NCI-H1694 (cell line): ENCODE data around the gene LIN52.

ENCODE experiments used
- DNase-seq: peaks from one replicate; lab custom pipeline; 2025; lab: John Stamatoyannopoulos, UW

LIN52 gene, protein sequence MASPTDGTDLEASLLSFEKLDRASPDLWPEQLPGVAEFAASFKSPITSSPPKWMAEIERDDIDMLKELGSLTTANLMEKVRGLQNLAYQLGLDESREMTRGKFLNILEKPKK

DNA sequence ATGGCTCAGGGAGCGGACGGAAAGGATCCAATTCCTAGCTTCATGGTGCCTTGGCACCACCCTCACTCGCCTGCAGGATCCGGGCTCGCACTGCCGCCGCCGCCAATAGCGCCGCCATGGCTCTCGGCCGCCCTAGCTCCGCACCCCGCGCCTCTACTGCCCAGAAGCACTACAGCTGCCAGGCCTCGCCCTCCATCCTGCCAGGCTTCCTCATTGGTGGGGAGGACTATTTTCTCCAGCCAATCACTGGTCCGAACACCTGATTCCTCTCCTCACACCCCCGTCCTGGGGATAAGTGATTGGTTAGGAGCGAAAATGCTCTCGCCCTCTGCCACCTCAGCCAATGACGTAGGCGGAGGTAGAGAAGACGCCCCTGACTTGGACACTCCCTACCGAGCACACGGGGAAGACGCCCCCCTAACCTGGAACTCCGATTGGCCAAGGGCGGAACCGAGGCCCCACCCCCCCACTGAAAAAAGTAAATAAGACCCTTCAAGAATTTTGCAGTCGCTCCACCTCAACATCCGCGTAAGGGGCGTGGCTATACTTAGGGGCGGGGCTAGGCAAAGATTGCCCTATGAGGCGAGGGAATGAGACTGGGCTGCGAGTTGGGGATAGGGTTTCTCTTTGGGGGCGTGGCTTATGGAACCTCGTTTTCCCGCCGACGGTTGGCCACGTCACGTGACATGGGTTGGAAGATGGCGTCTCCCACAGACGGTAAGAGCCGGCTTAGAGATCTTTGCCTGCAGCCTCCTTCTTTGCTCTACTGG lies at the start of gene LIN52, which contains the start of gene ALDH6A1:
TSS of gene LIN52 (plus strand) at position 680 of the 770 bp plus-strand sequence. CDS start at position 699, 19 bp downstream.
TSS of gene ALDH6A1 (minus strand) at position 177 of the 770 bp plus-strand sequence. CDS start at position 118, 59 bp downstream.
- DNase-seq, result peak; percentile 100

DNA sequence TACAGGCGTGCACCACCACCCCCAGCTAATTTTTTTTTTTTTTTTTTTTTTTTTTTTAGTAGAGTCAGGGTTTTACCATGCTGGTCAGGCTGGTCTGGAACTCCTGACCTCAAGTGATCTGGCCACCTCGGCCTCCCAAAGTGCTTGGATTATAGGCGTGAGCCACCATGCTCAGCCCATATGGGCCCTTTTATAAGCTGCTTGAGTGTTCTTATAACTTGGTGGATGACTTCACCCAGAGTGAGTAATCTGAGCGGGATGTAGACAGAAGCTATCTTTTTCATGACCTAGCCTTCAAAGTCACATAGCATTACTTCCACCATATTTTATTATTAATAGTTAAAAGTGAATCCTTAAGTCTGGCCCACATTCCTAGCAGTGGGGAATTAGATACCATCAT lies 49.2 kb upstream of the LIN52 start:
- no peak for DNase-seq

- DNase-seq, result peak; percentile 85
Observed at GRCh38 chr14:74038020-74038859, 46.5 kb upstream of the LIN52 start.

- DNase-seq, result no peak
Observed at GRCh38 chr14:74042296-74042695, 42.5 kb upstream of the LIN52 start.

DNA sequence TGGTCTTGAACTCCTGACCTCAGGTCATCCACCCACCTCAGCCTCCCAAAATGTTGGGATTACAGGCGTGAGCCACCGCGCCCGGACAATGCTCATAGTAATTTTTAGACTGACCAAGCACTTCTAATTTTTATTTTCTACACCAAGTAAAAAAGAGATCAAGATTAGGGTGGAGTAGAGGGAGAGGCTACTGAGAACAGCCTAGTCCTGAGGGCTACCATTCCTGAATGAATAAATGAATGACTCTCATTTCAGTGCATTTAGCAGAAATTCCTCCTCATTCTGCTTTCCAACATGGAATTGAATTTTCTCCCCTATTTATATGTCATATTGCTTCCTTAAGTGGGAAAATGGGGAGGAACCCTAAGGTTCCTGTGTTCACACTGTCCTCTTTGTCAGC lies 39.2 kb upstream of the LIN52 start:
- DNase-seq, result no peak

DNA sequence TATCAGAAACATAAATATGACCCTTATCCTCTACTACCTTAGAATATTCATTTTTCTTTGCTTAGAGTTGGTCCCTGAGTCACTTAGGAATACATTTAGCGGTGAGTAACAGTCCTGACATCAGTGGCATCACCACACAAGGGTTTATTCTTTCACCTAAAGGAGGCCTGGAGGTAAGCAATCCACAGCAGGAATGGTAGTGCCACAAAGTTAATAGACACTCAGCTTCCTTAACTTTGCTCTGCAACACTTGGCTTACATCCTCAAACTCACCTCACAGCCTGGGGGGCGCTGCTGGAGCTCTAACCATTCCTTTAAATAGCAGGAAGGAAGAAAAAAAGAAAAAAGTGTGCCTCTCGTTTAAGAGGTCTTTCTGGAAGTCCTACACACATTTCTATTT lies 36.5 kb upstream of the LIN52 start:
- no peak for DNase-seq

DNA sequence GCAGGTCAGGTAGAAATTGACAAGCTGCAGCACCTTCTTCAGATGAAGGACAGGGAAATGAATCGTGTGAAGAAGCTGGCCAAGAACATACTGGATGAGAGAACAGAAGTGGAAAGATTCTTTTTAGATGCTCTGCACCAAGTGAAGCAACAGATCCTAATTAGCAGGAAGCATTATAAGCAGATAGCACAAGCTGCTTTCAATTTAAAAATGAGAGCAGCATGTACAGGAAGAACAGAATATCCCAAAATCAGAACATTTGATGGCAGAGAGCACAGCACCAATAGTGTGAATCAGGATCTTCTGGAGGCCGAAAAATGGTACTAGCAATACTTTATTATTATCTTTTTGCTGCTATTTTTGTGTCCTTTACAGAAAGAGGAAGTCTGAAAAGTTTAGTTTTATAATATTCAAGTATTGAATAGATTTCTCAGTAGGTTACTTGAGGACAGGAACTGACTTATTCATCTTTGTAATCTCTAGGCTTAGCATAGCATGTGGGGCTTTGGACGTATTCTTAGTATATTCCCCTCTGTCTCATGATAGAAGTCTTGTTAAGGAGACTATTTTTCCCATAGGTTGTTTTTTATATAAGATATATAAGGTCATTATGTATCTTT lies 34.8 kb upstream of the LIN52 start:
- DNase-seq, result no peak

GRCh38 chr14:74062809-74063150 lies 22.0 kb upstream of the LIN52 start:
- DNase-seq, result no peak

- no peak for DNase-seq
Observed at GRCh38 chr14:74064426-74064825, 20.3 kb upstream of the LIN52 start.

DNA sequence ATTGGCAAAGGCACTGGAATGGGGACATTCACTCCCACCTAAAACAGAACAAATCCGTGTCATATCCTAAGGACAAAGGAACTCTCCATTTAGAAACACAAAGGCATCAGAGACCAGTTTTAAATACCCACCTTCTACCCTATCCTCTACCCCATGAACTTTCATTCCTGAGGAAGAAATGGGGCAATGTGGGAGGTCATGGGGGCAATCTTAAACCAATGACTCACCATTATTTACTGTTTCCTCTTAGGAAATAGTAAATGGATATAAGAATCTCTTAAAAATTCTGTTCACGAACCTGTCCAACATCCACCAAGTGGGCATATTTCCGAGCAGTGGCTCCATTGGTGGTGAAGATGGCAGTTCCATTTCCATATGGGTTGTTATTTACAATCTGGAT lies 19.9 kb upstream of the LIN52 start:
- DNase-seq, result no peak

DNA sequence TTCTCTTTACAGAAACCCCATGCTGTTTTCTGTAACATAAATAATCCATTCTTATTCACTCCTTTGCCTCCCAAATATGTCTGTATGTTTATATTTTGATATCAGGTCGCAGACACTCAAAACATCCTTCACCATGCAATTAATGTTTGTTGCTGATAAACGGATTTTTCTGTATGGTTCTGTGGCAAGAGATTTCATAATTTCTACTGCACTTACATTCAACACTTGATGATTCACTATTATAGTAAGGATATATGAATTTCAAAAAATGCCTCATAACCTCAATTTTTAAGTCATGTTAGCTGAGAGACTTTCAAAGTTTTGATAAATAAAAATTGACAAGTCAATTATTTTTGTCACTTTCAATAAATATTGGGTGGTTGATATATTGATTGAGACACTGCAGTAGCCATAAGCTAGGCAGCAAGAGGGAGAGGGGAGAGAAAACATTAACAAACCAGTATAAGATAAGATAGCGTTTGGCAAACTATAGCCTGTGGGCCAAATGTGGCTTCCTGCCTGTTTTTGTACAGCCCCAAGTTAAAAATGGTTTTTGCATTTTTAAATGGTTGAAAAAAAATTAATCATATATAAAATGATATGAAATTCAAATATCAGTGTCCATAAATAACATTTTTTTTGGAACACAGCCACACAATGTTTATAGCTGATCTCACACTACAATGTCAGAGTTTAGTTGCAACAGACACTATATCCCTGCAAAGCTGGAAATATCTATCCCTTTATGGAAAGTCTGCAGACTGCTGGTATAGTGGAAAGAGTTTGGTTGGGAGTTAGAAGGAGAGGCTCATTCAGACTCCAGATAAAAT lies 18.8 kb upstream of the LIN52 start:
- no peak for DNase-seq

DNA sequence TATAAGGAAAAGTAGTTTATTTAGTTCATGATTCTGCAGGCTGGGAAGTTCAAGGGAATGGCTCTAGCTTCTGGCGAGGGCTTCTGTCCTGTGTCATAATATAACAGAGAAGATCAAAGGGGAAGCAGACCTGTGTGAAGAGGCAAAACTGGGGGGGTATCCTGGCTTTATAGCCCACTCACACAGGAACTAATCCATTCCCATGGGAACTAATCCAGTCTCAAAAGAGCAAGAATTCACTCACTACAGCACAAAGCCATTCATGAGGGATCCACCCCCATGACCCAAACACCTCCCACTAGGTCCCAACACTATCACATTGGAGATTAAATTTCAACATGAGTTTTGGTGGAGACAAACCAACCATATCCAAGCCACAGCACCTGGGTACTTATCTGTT lies 7.4 kb upstream of the LIN52 start:
- no peak for DNase-seq

DNA sequence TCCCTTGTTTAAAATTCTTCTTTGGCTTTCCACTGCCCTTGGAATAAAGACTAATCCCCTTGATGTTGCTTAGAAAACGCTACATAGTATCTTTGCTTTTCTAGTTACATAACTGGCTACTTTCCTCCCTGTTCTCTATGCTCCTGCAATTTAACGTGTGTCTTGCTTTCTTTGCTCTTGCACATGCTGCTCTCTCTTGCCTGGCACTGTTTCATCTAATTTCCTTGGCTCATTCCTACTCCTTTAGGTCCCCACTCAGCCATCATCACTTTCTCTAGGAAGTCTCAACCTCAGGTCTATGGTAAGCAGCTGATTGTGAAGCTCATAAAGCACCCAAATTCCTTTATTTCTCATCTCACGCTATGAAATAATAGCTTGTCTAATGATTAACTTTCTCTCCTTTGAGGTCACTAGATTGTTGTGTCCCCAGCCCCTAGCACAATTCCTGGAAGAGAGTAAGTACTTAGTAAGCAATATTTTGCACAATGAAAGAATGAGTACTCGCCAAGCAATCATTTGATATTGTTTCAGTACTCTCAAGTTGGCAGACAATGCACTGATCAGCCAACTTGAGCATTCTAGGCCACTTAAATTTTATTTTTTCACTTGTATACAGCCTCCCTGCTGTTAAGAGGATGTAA lies 3.8 kb upstream of the LIN52 start:
- DNase-seq, result no peak

- no peak for DNase-seq
Observed at GRCh38 chr14:74081491-74081890, 3.3 kb upstream of the LIN52 start.

DNA sequence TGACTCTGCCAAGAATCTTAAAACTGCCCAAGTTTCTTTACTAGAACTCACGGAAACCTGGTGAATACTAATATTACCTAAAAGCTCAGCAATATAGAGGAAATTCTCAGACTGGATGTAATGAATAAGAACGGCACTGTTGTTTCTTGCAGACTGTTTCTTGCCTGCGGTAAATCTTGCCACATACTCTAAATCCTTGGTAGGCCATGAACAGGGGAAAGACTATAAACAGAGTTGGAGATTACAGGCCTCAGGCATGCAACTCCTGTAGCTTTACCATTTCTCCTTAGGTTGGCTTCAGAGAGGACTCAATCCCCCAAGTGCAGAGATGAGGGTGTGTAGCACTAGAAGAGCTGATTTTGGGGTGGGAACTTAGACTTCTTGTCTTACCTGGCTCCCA lies 1.6 kb upstream of the LIN52 start:
- DNase-seq, result no peak

DNA sequence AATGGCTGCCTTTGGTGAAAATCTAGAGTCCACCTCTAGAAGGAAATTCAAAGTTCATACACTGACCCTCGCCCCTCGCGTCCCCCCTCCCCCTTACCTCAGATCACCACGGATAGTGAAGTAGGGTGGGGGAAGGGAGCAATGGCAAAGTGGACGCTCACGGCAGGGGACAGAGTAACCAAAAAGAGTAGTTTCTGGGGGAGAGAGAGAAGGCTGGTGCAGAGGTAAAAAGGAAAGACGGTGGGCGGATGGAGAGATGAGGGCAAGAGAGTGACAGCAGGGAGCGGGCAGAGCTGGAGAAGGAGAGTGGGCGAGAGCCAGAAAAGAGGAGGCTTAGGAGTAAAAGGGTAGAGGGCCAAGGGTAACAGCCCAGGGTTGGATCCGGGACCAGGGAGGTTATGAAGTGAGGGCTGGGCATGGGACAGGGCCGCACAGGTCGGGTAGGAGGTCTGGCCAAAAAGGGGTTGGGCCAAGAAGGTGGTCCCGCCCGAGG lies 926 bp upstream of the LIN52 start:
- DNase-seq, result no peak

DNA sequence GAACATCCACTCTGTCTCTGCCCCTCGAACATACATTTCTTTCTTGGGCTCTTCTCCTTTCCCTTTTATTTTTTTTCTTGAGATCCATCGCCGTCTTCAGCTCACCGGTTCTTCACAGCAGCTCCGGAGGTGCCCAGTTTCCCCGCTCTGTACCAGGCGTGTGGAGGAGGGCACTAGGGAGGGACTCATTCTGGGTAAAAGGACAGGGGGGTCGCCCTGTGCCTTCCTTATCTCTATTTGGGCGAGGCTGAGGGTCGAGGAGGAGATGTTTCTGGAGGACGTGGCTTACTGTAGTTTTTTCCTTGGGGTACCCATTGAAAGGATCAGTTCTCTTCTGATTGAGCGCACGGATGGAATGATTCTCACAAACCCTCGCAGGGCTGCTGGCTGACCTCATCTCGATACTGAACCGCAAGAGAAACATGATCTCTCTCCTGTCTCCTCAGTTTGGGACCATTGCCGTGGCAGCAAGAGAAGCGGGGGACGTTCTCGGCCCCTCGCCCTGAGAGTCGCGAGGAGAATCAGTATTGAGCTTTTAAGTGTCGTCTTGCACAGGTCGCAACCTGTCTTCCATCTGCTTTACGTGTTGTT lies 386 bp downstream of the LIN52 start:
- no peak for DNase-seq

- DNase-seq, result no peak
Observed at GRCh38 chr14:74085828-74086227, 1.1 kb downstream of the LIN52 start.

- DNase-seq, result no peak
Observed at GRCh38 chr14:74089251-74090020, 4.7 kb downstream of the LIN52 start.

DNA sequence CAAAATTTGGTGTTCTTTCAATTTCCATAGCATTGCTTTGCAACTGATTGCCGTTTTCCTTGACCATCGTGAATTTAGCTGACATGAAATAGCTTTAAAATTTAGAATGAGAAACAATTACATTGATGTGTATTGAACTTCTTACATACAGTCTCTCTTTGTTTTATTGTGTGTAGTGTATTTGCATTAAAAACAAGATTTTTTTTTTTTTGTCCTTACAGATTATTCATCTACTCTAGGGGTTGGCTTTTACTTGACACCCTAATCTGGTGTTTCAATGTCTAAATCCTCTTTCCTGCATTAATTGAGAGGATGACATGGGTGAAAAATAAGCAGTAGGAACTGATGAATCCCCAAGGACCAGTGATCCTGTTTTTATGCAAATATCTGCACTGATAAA lies 20.6 kb downstream of the LIN52 start:
- no peak for DNase-seq
